IMR-90 (cell line): ENCODE results near the gene GAS2L3. TPM values are rescaled to one million over a fixed set of nuclear protein-coding genes. Genes with fewer than 3 reads are reported as not detected.

Experiments used
- ATAC-seq: fragments of 200-7000 bp; cut with Tn5 transposase; 2 replicates; pipeline ENCODE4 v1.9.1; 2020; ENCODE audit warnings: low read depth, mild to moderate bottlenecking, moderate library complexity
- BruUV-seq: library from RNA; stranded (reverse); fragments of 400-500 nt; replicated peaks from 2 replicates; lab custom pipeline; 2021; lab: Mats Ljungman, UMichigan
- CTCF ChIA-PET: fragments of 300-600 bp; formaldehyde crosslinking; extraction: SDS; loops from one replicate; lab custom pipeline; 2021; ENCODE audit warnings: antibody characterized with exemption; lab: Yijun Ruan, JAX
- POLR2A ChIA-PET: fragments of 300-600 bp; sonication (Branson Sonifier 250); formaldehyde crosslinking; loops from one replicate; lab custom pipeline; 2022; ENCODE audit warnings: antibody characterized with exemption; ENCODE audit not compliant: unreplicated experiment; lab: Charles Lee
- DNase-seq: peaks from one replicate; pipeline ENCODE4 v3.0.0; 2013
- H2AFZ ChIP-seq: replicated peaks from 2 replicates; pipeline ENCODE3; 2013; ENCODE audit warnings: low read length, mild to moderate bottlenecking; ENCODE audit not compliant: poor library complexity
- H2AK5ac ChIP-seq: 2 replicates; pipeline ENCODE4 v1.6.1; 2013; ENCODE audit warnings: low read depth, low read length, inconsistent platforms
- H2AK9ac ChIP-seq: replicated peaks from 2 replicates; pipeline ENCODE3; 2013; ENCODE audit warnings: mild to moderate bottlenecking, low read depth, low read length, moderate library complexity; ENCODE audit not compliant: poor library complexity
- H2BK120ac ChIP-seq: 2 replicates; pipeline ENCODE4 v1.6.1; 2013; ENCODE audit warnings: low read depth, low read length, inconsistent platforms
- H2BK15ac ChIP-seq: 3 replicates; pipeline ENCODE4 v1.6.1; 2013; ENCODE audit warnings: low read depth, low read length, inconsistent platforms
- H2BK20ac ChIP-seq: 2 replicates; pipeline ENCODE4 v1.6.1; 2013; ENCODE audit warnings: low read depth, mild to moderate bottlenecking, inconsistent platforms, low read length, moderate library complexity
- H2BK5ac ChIP-seq: 2 replicates; pipeline ENCODE4 v1.6.1; 2013; ENCODE audit warnings: mild to moderate bottlenecking, low read depth, low read length, inconsistent platforms; ENCODE audit not compliant: poor library complexity, severe bottlenecking
- H3K14ac ChIP-seq: replicated peaks from 2 replicates; pipeline ENCODE4 v1.6.1; 2013; ENCODE audit warnings: low read depth, low read length, inconsistent platforms
- H3K18ac ChIP-seq: 2 replicates; pipeline ENCODE4 v1.6.1; 2013; ENCODE audit warnings: low read depth, low read length, control low read depth
- H3K23ac ChIP-seq: 2 replicates; pipeline ENCODE4 v1.6.1; 2013; ENCODE audit warnings: low read depth, low read length, inconsistent platforms
- H3K27ac ChIP-seq: 2 replicates; pipeline ENCODE4 v1.5.1; 2013; ENCODE audit warnings: mild to moderate bottlenecking, control low read depth, low read length; ENCODE audit not compliant: insufficient read depth
- H3K27me3 ChIP-seq: 2 replicates; pipeline ENCODE4 v1.6.1; 2013; ENCODE audit warnings: low read length; ENCODE audit not compliant: control insufficient read depth, insufficient read depth
- H3K36me3 ChIP-seq: 2 replicates; pipeline ENCODE4 v1.6.1; 2013; ENCODE audit warnings: low read length, mixed read lengths; ENCODE audit not compliant: control insufficient read depth, insufficient read depth
- H3K4ac ChIP-seq: 2 replicates; pipeline ENCODE4 v1.6.1; 2013; ENCODE audit warnings: low read depth, low read length, inconsistent platforms
- H3K4me1 ChIP-seq: 2 replicates; pipeline ENCODE4 v1.6.1; 2013; ENCODE audit warnings: low read length, mixed read lengths; ENCODE audit not compliant: control insufficient read depth, insufficient read depth
- H3K4me2 ChIP-seq: 2 replicates; pipeline ENCODE4 v1.6.1; 2013; ENCODE audit warnings: low read depth, mild to moderate bottlenecking, control low read depth, low read length, moderate library complexity
- H3K4me3 ChIP-seq: 2 replicates; pipeline ENCODE4 v1.5.1; 2013; ENCODE audit warnings: low read depth, mild to moderate bottlenecking, control low read depth, low read length, moderate library complexity; ENCODE audit not compliant: insufficient read depth
- H3K56ac ChIP-seq: 2 replicates; pipeline ENCODE4 v1.6.1; 2013; ENCODE audit warnings: low read length, inconsistent platforms; ENCODE audit not compliant: insufficient read depth; ENCODE audit errors: extremely low read depth
- H3K79me1 ChIP-seq, 2 experiments: 2 replicates each; pipeline ENCODE4 v1.6.1; 2013; ENCODE audit warnings: low read length in 2 of 2, inconsistent platforms in 1 of 2, low read depth in 1 of 2
- H3K9ac ChIP-seq: 2 replicates; pipeline ENCODE4 v1.6.1; 2013; ENCODE audit warnings: low read depth, low read length, control low read depth
- H3K9me1 ChIP-seq: 2 replicates; pipeline ENCODE4 v1.6.1; 2013; ENCODE audit warnings: low read length, inconsistent platforms; ENCODE audit not compliant: insufficient read depth
- H3K9me3 ChIP-seq: 2 replicates; pipeline ENCODE4 v1.6.1; 2013; ENCODE audit warnings: low read length; ENCODE audit not compliant: control insufficient read depth, insufficient read depth
- H4K20me1 ChIP-seq: 2 replicates; pipeline ENCODE4 v1.6.1; 2013; ENCODE audit warnings: low read length, inconsistent platforms; ENCODE audit not compliant: insufficient read depth
- H4K5ac ChIP-seq: 2 replicates; pipeline ENCODE4 v1.6.1; 2013; ENCODE audit warnings: mild to moderate bottlenecking, low read depth, low read length, control low read depth
- H4K8ac ChIP-seq, 2 experiments: 2 replicates each; pipeline ENCODE4 v1.6.1; 2013; ENCODE audit warnings: low read depth in 2 of 2, low read length in 2 of 2, control low read depth in 1 of 2, inconsistent platforms in 1 of 2
- H4K91ac ChIP-seq: 2 replicates; pipeline ENCODE4 v1.6.1; 2013; ENCODE audit warnings: low read depth, low read length, inconsistent platforms; ENCODE audit not compliant: insufficient read depth
- BHLHE40 ChIP-seq: fragments of 150-350 bp; IDR thresholded peaks from 2 replicates; pipeline ENCODE4 v1.6.1; 2016; ENCODE audit warnings: mild to moderate bottlenecking, low read depth, low read length
- CEBPB ChIP-seq: IDR thresholded peaks from 2 replicates; pipeline ENCODE4 v1.6.1; 2012; ENCODE audit warnings: low read depth, low read length, improper control_type of control experiment
- CHD1 ChIP-seq: IDR thresholded peaks from 2 replicates; pipeline ENCODE4 v1.6.1; 2012; ENCODE audit warnings: low read depth, low read length, improper control_type of control experiment
- FOS ChIP-seq: fragments of 150-350 bp; IDR thresholded peaks from 2 replicates; pipeline ENCODE4 v1.6.1; 2016; ENCODE audit warnings: low read depth, low read length
- MAFK ChIP-seq: IDR thresholded peaks from 2 replicates; pipeline ENCODE4 v1.6.1; 2012; ENCODE audit warnings: low read depth, low read length, improper control_type of control experiment
- MAZ ChIP-seq: IDR thresholded peaks from 2 replicates; pipeline ENCODE4 v1.6.1; 2012; ENCODE audit warnings: low read depth, mild to moderate bottlenecking, low read length, improper control_type of control experiment, moderate library complexity, borderline replicate concordance
- MXI1 ChIP-seq: IDR thresholded peaks from 2 replicates; pipeline ENCODE4 v1.6.1; 2012; ENCODE audit warnings: low read depth, mild to moderate bottlenecking, low read length, moderate library complexity, borderline replicate concordance
- NFE2L2 ChIP-seq: fragments of 150-350 bp; IDR thresholded peaks from 2 replicates; pipeline ENCODE4 v1.6.1; 2016; ENCODE audit warnings: low read depth, mild to moderate bottlenecking, low read length
- POLR2A ChIP-seq: IDR thresholded peaks from 2 replicates; pipeline ENCODE4 v1.6.1; 2012; ENCODE audit warnings: mild to moderate bottlenecking, low read depth, low read length
- RAD21 ChIP-seq: IDR thresholded peaks from 2 replicates; pipeline ENCODE4 v1.6.1; 2012; ENCODE audit warnings: low read length, improper control_type of control experiment
- RCOR1 ChIP-seq: IDR thresholded peaks from 2 replicates; pipeline ENCODE4 v1.6.1; 2012; ENCODE audit warnings: mild to moderate bottlenecking, low read length, improper control_type of control experiment; ENCODE audit not compliant: insufficient replicate concordance
- RFX5 ChIP-seq: IDR thresholded peaks from 2 replicates; pipeline ENCODE4 v1.8.0; 2012; ENCODE audit warnings: low read depth, mild to moderate bottlenecking, low read length, moderate library complexity
- SMC3 ChIP-seq: fragments of 150-350 bp; IDR thresholded peaks from 2 replicates; pipeline ENCODE4 v1.6.1; 2016; ENCODE audit warnings: low read depth, mild to moderate bottlenecking, antibody characterized with exemption, low read length, moderate library complexity
- WGBS, 2 experiments: methylation state at CpG; one replicate each; pipeline versions ENCODE4 v1.1.5 to v1.1.7; 2013; ENCODE audit warnings: missing lambda C conversion rate in 2 of 2; ENCODE audit not compliant: insufficient read length in 1 of 2; ENCODE audit errors: extremely low coverage in 2 of 2; 5-methylcytosine and 5-hydroxymethylcytosine counted together
- dilution Hi-C: fragments of 300-500 bp; cut with HindIII; formaldehyde crosslinking; loops from one replicate; pipeline ENCODE4 v1.14.3; 2018; ENCODE audit warnings: low sequenced_read_pairs; ENCODE audit not compliant: unreplicated experiment
- in situ Hi-C: fragments of 300-500 bp; cut with MboI; formaldehyde crosslinking; loops from 3 replicates; pipeline ENCODE4 v1.14.3; 2019; ENCODE audit warnings: low sequenced_read_pairs, inconsistent platforms, mixed read lengths
- intact Hi-C: fragments of 100-400 bp; cut with micrococcal nuclease; formaldehyde crosslinking; loops from 2 replicates; pipeline ENCODE4 v1.10.0; 2022
- polyA plus RNA-seq, 3 experiments: library from polyadenylated mRNA; depleted of rRNA; stranded (reverse); fragments of >200 nt; gene quantifications; 2 replicates each; pipeline ENCODE4 v1.2.3, GENCODE V29; 2012; ENCODE audit warnings: low replicate concordance in 1 of 3
- total RNA-seq: library from RNA; depleted of rRNA; stranded (reverse); fragments of >200 nt; gene quantifications from 2 replicates; pipeline ENCODE4 v1.2.3, GENCODE V29; 2012
- TF ChIP-seq, protein P1 (sequence below): fragments of 150-350 bp; IDR thresholded peaks from 2 replicates; pipeline ENCODE4 v1.6.1; 2017; ENCODE audit warnings: mild to moderate bottlenecking, antibody characterized with exemption, low read length, low read depth
- TF ChIP-seq, protein P2 (sequence below): fragments of 150-350 bp; IDR thresholded peaks from 2 replicates; pipeline ENCODE4 v1.6.1; 2016; ENCODE audit warnings: low read depth, mild to moderate bottlenecking, low read length, moderate library complexity, borderline replicate concordance
- TF ChIP-seq, protein P3 (sequence below): conservative IDR thresholded peaks from 2 replicates; pipeline ENCODE4 v1.5.1; 2012; ENCODE audit warnings: mild to moderate bottlenecking, low read depth, low read length, improper control_type of control experiment

GAS2L3 gene
- total and polyA plus RNA-seq, 2 of the 4 experiments (the other 2 are of a cell fraction), result 5.2 to 15.6 TPM

DNA sequence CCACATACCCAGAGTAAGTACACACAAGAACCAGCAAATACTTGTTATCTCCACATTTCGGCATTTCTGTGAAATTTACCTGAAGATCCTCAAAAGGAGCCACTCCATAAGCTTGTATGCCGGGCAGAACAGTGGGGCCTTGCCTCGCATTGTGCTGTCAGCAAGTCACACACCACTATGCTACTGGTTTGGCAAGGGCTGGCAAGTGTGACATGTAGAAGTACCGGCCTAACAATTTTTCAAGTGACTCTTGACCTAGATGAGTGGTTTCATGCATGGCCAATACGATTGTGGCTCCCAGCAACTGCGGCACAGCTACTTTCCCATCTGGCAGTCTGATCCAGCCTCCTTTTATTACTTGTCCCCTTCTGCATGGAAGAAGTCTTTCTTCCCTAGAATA, 69.8 kb downstream of the GAS2L3 start:
- H3K9me3 ChIP-seq, result no peaks in the 10 kb centered on the region
- intact Hi-C loops, result no loop called here
- H2BK15ac ChIP-seq, result no peak overlapping the region
- no peaks in the 10 kb centered on the region for H3K36me3 ChIP-seq
- no TSS peak for BruUV-seq
- ChIA-PET POLR2A (no interaction called here), CTCF (no interaction called here)
- no peaks in the 10 kb centered on the region for H3K4me1 ChIP-seq
- H3K9ac ChIP-seq, result no peak overlapping the region
- no peak overlapping the region for H4K5ac ChIP-seq
- no peak overlapping the region for H2BK20ac ChIP-seq
- dilution Hi-C loops, result no loop called here
- no peak overlapping the region for H4K91ac ChIP-seq
- H3K18ac ChIP-seq, result no peak overlapping the region
- DNase-seq (no peak), ATAC-seq (no peak)
- H2AK5ac ChIP-seq, result no peak overlapping the region
- H2BK5ac ChIP-seq, result no peak overlapping the region
- H3K27me3 ChIP-seq, result no peaks in the 10 kb centered on the region
- no peak overlapping the region for H3K27ac ChIP-seq
- H2BK120ac ChIP-seq, result no peak overlapping the region
- H3K9me1 ChIP-seq, result no peaks in the 10 kb centered on the region
- H4K20me1 ChIP-seq, result no peaks in the 10 kb centered on the region
- H3K79me1 ChIP-seq, result no peaks in the 10 kb centered on the region
- no peak for TF ChIP-seq MAZ
- TF ChIP-seq, protein P1, sequence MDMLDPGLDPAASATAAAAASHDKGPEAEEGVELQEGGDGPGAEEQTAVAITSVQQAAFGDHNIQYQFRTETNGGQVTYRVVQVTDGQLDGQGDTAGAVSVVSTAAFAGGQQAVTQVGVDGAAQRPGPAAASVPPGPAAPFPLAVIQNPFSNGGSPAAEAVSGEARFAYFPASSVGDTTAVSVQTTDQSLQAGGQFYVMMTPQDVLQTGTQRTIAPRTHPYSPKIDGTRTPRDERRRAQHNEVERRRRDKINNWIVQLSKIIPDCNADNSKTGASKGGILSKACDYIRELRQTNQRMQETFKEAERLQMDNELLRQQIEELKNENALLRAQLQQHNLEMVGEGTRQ, result no peak
- TF ChIP-seq RCOR1, result no peak
- TF ChIP-seq, protein P2, sequence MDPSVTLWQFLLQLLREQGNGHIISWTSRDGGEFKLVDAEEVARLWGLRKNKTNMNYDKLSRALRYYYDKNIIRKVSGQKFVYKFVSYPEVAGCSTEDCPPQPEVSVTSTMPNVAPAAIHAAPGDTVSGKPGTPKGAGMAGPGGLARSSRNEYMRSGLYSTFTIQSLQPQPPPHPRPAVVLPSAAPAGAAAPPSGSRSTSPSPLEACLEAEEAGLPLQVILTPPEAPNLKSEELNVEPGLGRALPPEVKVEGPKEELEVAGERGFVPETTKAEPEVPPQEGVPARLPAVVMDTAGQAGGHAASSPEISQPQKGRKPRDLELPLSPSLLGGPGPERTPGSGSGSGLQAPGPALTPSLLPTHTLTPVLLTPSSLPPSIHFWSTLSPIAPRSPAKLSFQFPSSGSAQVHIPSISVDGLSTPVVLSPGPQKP, result no peak
- no peak for TF ChIP-seq NFE2L2
- no peak for TF ChIP-seq RAD21
- no peak for TF ChIP-seq SMC3
- no peak for TF ChIP-seq CHD1
- TF ChIP-seq FOS, result no peak
- TF ChIP-seq, protein P3, sequence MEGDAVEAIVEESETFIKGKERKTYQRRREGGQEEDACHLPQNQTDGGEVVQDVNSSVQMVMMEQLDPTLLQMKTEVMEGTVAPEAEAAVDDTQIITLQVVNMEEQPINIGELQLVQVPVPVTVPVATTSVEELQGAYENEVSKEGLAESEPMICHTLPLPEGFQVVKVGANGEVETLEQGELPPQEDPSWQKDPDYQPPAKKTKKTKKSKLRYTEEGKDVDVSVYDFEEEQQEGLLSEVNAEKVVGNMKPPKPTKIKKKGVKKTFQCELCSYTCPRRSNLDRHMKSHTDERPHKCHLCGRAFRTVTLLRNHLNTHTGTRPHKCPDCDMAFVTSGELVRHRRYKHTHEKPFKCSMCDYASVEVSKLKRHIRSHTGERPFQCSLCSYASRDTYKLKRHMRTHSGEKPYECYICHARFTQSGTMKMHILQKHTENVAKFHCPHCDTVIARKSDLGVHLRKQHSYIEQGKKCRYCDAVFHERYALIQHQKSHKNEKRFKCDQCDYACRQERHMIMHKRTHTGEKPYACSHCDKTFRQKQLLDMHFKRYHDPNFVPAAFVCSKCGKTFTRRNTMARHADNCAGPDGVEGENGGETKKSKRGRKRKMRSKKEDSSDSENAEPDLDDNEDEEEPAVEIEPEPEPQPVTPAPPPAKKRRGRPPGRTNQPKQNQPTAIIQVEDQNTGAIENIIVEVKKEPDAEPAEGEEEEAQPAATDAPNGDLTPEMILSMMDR, result no peak
- TF ChIP-seq CEBPB, result no peak
- TF ChIP-seq RFX5, result no peak
- no peak for TF ChIP-seq MXI1
- TF ChIP-seq MAFK, result no peak
- no peak for TF ChIP-seq BHLHE40
- no peak for TF ChIP-seq POLR2A
- in situ Hi-C loops, result no loop called here
- no peak overlapping the region for H3K14ac ChIP-seq
- WGBS, 2 experiments, result 92% methylated on average over 2 of the region's 6 CpGs; no CpG with 5 or more reads in 1 of the 2 experiments
- no peak overlapping the region for H2AK9ac ChIP-seq
- no peak overlapping the region for H2AFZ ChIP-seq
- no peak overlapping the region for H3K4me3 ChIP-seq
- H3K23ac ChIP-seq, result no peak overlapping the region
- H3K4me2 ChIP-seq, result no peak overlapping the region
- H3K56ac ChIP-seq, result no peak overlapping the region
- H4K8ac ChIP-seq, result no peak overlapping the region
- no peak overlapping the region for H3K4ac ChIP-seq
